CD8-positive, alpha-beta memory T cell (primary cell): ENCODE data around the gene CD47. TPM values are rescaled to one million over a fixed set of nuclear protein-coding genes. Genes with fewer than 3 reads are reported as not detected.

Experiments
- CTCF ChIA-PET: fragments of 350-600 bp; sonication (Branson Sonifier 250); formaldehyde crosslinking; loops from one replicate; lab custom pipeline; 2021; ENCODE audit warnings: antibody characterized with exemption; lab: Charles Lee
- POLR2A ChIA-PET: fragments of 350-600 bp; sonication (Branson Sonifier 250); formaldehyde crosslinking; loops from one replicate; lab custom pipeline; 2021; ENCODE audit warnings: antibody characterized with exemption; lab: Charles Lee
- DNase-seq, 5 donors: peaks; one replicate each; pipeline versions ENCODE4 v3.0.0 to v3.0.0-alpha.2; 2020 to 2022; ENCODE audit warnings: mixed read lengths in 1 of 5
- H3K27ac ChIP-seq: one replicate; pipeline ENCODE4 v1.7.0; 2013; ENCODE audit warnings: low read depth, mild to moderate bottlenecking, low read length, moderate library complexity
- H3K27me3 ChIP-seq: 2 replicates; pipeline ENCODE4 v1.7.0; 2013; ENCODE audit warnings: low read length, mild to moderate bottlenecking; ENCODE audit not compliant: insufficient read depth, poor library complexity, severe bottlenecking
- H3K36me3 ChIP-seq: 2 replicates; pipeline ENCODE4 v1.7.0; 2013; ENCODE audit warnings: mild to moderate bottlenecking, low read length, moderate library complexity; ENCODE audit not compliant: insufficient read depth
- H3K4me1 ChIP-seq: 2 replicates; pipeline ENCODE4 v1.7.0; 2013; ENCODE audit warnings: mild to moderate bottlenecking, low read length, moderate library complexity; ENCODE audit not compliant: insufficient read depth
- H3K4me3 ChIP-seq: 2 replicates; pipeline ENCODE4 v1.7.0; 2013; ENCODE audit warnings: mild to moderate bottlenecking, low read length
- H3K9me3 ChIP-seq: 2 replicates; pipeline ENCODE4 v1.7.0; 2013; ENCODE audit warnings: mild to moderate bottlenecking, low read length
- H3K27ac Mint-ChIP-seq, 8 donors: one replicate each; pipeline ENCODE4 v1.8.0; 2020 to 2021; ENCODE audit warnings: mixed read lengths in 8 of 8, mild to moderate bottlenecking in 6 of 8, inconsistent platforms in 3 of 8, moderate library complexity in 3 of 8
- H3K27me3 Mint-ChIP-seq, 2 donors: one replicate each; pipeline ENCODE4 v1.8.0; 2020 to 2021; ENCODE audit warnings: mixed read lengths in 2 of 2, mild to moderate bottlenecking in 1 of 2, moderate library complexity in 1 of 2
- H3K36me3 Mint-ChIP-seq, 3 donors: one replicate each; pipeline ENCODE4 v1.8.0; 2020 to 2021; ENCODE audit warnings: mixed read lengths in 3 of 3, inconsistent platforms in 1 of 3, mild to moderate bottlenecking in 1 of 3
- H3K4me1 Mint-ChIP-seq, 3 donors: one replicate each; pipeline ENCODE4 v1.8.0; 2020 to 2021; ENCODE audit warnings: mixed read lengths in 3 of 3, inconsistent platforms in 1 of 3, mild to moderate bottlenecking in 1 of 3
- H3K4me3 Mint-ChIP-seq, 7 donors: one replicate each; pipeline ENCODE4 v1.8.0; 2020 to 2021; ENCODE audit warnings: mixed read lengths in 7 of 7, mild to moderate bottlenecking in 6 of 7, moderate library complexity in 4 of 7, inconsistent platforms in 2 of 7
- H3K9me3 Mint-ChIP-seq, 5 donors: one replicate each; pipeline ENCODE4 v1.8.0; 2020 to 2022; ENCODE audit warnings: mixed read lengths in 5 of 5, mild to moderate bottlenecking in 3 of 5, moderate library complexity in 2 of 5, inconsistent platforms in 1 of 5
- polyA plus RNA-seq: library from polyadenylated mRNA; unstranded; fragments of 300-500 nt; fragmentation: Illumina TruSeq; gene quantifications from one replicate; pipeline ENCODE4 v1.2.3, GENCODE V29; 2021
- total RNA-seq, 2 experiments: library from RNA; stranded (reverse); gene quantifications; one replicate each; pipeline ENCODE4 v1.2.3, GENCODE V29; 2021

CD47 gene
- total and polyA plus RNA-seq, 3 experiments from 2014 or later = 126 to 232 (median 131) TPM

DNA sequence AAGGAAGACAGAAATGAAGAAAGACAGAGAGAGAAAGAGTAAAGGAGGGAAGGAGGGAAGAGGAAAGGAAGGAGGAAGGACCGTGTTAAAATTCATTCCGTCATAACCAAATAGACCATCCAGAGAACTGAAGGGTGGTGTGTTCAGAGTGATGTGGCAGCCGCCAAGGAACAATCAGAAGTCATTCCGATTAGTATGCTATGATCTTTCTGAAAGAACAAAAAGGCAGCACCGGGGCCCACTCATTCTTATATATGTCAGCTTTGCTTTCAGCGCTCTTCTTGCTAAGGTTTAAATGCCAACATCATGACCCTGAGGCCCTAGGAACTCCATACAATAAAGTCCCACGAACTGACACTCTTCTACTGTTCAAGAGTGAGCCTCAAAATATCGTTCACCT is 78.5 kb downstream of the CD47 start:
- no peaks in the 10 kb centered on the region for H3K4me1 Mint-ChIP-seq
- no peak for DNase-seq
- Histone ChIP-seq H3K36me3 (no peaks in the 10 kb centered on the region), H3K27ac (no peak overlapping the region), H3K4me1 (no peaks in the 10 kb centered on the region), H3K9me3 (no peaks in the 10 kb centered on the region), H3K27me3 (no peaks in the 10 kb centered on the region), H3K4me3 (no peak overlapping the region)
- POLR2A ChIA-PET = no interaction called here
- H3K4me3 Mint-ChIP-seq = no peak overlapping the region
- H3K27me3 Mint-ChIP-seq = peaks cover 8 to 12% of the 10 kb centered on the region in 2 donors
- H3K27ac Mint-ChIP-seq = no peak overlapping the region
- CTCF ChIA-PET = no interaction called here
- no peaks in the 10 kb centered on the region for H3K9me3 Mint-ChIP-seq
- H3K36me3 Mint-ChIP-seq = peaks cover 0 to 25% (median 5%) of the 10 kb centered on the region in 3 donors

DNA sequence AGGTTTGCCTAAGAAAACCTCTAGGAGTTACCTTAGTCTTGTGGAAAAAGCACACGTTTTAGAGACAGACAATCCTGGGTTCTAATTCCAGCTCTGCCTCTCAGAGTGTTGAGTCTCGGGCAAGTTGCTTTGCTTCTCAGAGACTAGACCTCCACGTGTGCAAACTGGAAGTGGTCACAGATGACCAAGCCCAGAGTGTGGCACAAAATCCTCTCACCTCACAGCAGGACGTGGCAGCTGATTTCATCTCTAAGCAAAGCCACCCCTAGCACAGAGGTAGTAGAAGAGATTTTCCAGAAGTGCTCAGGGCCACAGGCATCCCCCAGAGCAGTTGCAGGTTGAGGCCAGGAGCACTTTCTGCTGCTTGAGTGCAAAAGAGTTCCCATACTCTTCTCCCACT is 79.2 kb downstream of the CD47 start:
- no peaks in the 10 kb centered on the region for H3K36me3 ChIP-seq
- Mint-ChIP-seq H3K27me3 (peaks cover 8 to 13% of the 10 kb centered on the region in 2 donors), H3K4me1 (no peaks in the 10 kb centered on the region), H3K27ac (no peak overlapping the region), H3K36me3 (peaks cover 0 to 22% (median 2%) of the 10 kb centered on the region in 3 donors), H3K4me3 (no peak overlapping the region), H3K9me3 (no peaks in the 10 kb centered on the region)
- no peaks in the 10 kb centered on the region for H3K4me1 ChIP-seq
- CTCF ChIA-PET = no interaction called here
- H3K27ac ChIP-seq = no peak overlapping the region
- H3K27me3 ChIP-seq = no peaks in the 10 kb centered on the region
- no peak overlapping the region for H3K4me3 ChIP-seq
- no peaks in the 10 kb centered on the region for H3K9me3 ChIP-seq
- DNase-seq = no peak
- POLR2A ChIA-PET = no interaction called here

DNA sequence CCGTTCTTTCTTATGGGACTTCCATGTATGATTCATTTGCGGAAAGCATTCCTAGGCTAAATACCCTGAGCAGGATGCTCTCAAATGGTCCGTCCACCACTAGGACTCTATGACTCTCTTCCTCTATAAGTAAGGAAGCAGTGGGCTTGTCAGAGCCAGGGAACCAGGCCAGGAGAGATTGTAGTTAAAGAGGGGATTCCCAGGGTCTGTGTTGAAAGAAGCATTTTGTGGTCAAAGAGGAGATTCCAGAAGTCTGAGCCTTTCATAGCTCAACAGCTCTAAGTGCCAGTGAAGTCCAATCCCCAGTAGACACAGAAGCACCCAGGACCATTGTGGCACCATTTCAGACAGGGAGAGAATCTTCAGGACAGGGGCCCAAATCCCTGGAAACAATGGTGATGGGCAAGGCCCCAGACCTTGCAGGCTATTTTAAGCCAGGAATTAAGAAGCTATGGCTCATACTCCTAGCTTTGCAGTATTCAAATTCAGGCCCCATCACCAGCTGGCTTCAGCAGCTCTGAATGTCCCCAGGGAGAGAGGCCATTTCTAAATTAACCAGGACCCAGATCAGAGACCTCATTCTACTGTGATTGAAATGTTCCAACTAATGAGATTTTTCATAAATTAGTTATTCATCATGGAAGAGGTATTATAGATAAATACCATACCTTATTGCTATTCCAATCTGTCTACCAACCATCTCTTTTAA is 81.7 kb downstream of the CD47 start:
- H3K36me3 ChIP-seq = no peaks in the 10 kb centered on the region
- Mint-ChIP-seq H3K9me3 (no peaks in the 10 kb centered on the region), H3K36me3 (peaks cover 0 to 14% (median 1%) of the 10 kb centered on the region in 3 donors), H3K4me1 (peaks cover 0 to 2% (median 0%) of the 10 kb centered on the region in 3 donors), H3K4me3 (no peak overlapping the region), H3K27me3 (peaks cover 7 to 8% of the 10 kb centered on the region in 2 donors), H3K27ac (no peak overlapping the region)
- no peaks in the 10 kb centered on the region for H3K4me1 ChIP-seq
- no peaks in the 10 kb centered on the region for H3K27me3 ChIP-seq
- no peak overlapping the region for H3K27ac ChIP-seq
- DNase-seq = no peak
- POLR2A ChIA-PET = no interaction called here
- CTCF ChIA-PET = no interaction called here
- H3K9me3 ChIP-seq = no peaks in the 10 kb centered on the region
- H3K4me3 ChIP-seq = no peak overlapping the region

DNA sequence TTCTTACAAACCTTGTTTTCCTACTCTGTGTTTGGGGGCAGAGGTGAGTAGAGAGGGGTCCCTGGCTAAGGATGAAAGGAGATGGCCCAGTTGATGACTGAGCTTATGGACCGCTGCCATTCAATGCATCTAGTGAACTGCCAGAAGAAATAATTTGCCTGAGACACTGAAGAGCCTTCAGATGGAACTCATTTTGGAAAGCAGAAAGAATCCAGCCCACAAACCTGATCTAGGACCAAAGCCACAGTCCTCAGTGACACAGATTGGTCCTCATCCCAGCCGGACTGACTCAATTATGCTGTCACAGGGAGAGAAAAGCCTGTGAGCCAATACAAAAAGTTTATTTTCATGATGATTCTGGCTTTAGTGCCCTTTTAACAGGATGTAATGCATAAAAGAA is 82.7 kb downstream of the CD47 start:
- H3K4me3 Mint-ChIP-seq = no peak overlapping the region

DNA sequence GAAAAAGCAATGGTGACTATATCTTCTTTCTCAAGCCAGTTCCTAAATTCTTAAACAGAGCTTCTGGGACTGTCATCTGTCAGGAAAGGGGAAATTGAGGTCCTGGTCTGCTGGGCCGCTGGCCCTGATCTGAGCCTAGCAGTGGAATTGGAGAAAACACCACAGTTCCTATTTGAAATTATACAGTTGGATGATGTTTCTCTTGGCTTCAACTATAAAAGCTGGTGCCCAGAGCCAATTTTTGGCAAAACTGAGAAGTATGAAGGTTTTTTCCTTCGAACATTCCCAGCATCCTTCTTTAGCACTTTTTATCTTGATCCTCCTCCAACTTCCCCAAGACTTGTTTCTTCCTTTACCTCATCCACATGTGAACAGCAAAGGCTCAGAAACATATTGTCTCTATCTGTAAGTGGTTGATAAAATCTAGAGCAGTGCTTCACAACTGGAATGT is 83.9 kb downstream of the CD47 start:
- CTCF ChIA-PET = no interaction called here
- Mint-ChIP-seq H3K27me3 (peaks cover 1 to 7% of the 10 kb centered on the region in 2 donors), H3K4me1 (peaks cover 0 to 2% (median under 1%) of the 10 kb centered on the region in 3 donors)

More for the DNA sequence above, 82.7 kb downstream of the CD47 start:
- Histone ChIP-seq H3K36me3 (no peaks in the 10 kb centered on the region), H3K27ac (no peak overlapping the region), H3K4me3 (no peak overlapping the region), H3K27me3 (no peaks in the 10 kb centered on the region), H3K9me3 (no peaks in the 10 kb centered on the region), H3K4me1 (no peaks in the 10 kb centered on the region)
- no peak for DNase-seq
- Mint-ChIP-seq H3K27me3 (peaks cover 5 to 7% of the 10 kb centered on the region in 2 donors), H3K4me1 (peaks cover 0 to 2% (median 0%) of the 10 kb centered on the region in 3 donors), H3K27ac (no peak overlapping the region), H3K36me3 (peaks cover 0 to 6% (median 1%) of the 10 kb centered on the region in 3 donors), H3K9me3 (no peaks in the 10 kb centered on the region)
- CTCF ChIA-PET = no interaction called here
- POLR2A ChIA-PET = no interaction called here

DNA sequence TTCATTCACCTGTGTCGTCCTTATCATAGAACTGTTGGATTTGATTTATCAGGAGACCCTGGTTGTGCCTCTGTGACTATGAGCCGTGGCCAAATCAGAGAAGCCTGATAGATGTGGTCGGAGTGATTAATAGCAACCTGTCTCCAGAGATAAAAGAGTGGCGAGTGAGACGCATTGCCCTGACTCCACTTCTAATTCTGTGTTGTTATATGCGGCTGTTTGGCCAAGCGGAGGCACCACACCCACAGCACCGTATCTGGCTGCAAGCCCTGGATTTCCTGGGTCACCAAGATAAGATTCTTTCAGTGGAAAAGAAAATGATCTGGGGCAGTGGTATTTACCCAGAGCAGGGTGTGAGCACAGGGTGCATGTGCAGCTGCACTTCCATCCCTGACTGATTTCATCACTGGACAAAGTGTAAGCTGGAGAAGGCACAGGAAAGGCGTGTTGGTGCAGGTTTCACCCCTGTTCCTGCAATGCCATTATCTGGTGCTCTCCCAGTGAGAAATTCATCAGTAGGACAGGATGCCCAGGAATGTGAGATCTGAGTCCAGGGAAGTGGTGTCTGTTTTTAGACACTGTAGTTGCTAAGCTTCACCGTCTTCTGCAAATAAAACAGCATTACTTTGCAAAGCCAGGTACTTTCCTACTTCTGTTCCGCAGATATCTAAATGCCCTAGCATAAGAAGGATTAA is 84.6 kb downstream of the CD47 start:
- Mint-ChIP-seq H3K36me3 (peaks cover 0 to 3% (median 0%) of the 10 kb centered on the region in 3 donors), H3K4me1 (peaks cover 0 to 3% (median 2%) of the 10 kb centered on the region in 3 donors), H3K9me3 (no peaks in the 10 kb centered on the region), H3K4me3 (no peak overlapping the region), H3K27me3 (peaks cover 1 to 7% of the 10 kb centered on the region in 2 donors), H3K27ac (no peak overlapping the region)
- H3K36me3 ChIP-seq = no peaks in the 10 kb centered on the region
- DNase-seq = no peak
- H3K4me1 ChIP-seq = no peaks in the 10 kb centered on the region
- ChIA-PET POLR2A (no interaction called here), CTCF (no interaction called here)
- no peak overlapping the region for H3K27ac ChIP-seq
- H3K9me3 ChIP-seq = no peaks in the 10 kb centered on the region
- no peak overlapping the region for H3K4me3 ChIP-seq
- no peaks in the 10 kb centered on the region for H3K27me3 ChIP-seq

More for the DNA sequence above, 83.9 kb downstream of the CD47 start:
- no peak overlapping the region for H3K27ac ChIP-seq
- no peaks in the 10 kb centered on the region for H3K9me3 ChIP-seq
- Mint-ChIP-seq H3K36me3 (peaks cover 0 to 3% (median under 1%) of the 10 kb centered on the region in 3 donors), H3K9me3 (no peaks in the 10 kb centered on the region), H3K27ac (no peak overlapping the region), H3K4me3 (no peak overlapping the region)
- H3K36me3 ChIP-seq = no peaks in the 10 kb centered on the region
- no peak for DNase-seq
- POLR2A ChIA-PET = no interaction called here
- H3K4me3 ChIP-seq = no peak overlapping the region
- no peaks in the 10 kb centered on the region for H3K4me1 ChIP-seq
- H3K27me3 ChIP-seq = no peaks in the 10 kb centered on the region

DNA sequence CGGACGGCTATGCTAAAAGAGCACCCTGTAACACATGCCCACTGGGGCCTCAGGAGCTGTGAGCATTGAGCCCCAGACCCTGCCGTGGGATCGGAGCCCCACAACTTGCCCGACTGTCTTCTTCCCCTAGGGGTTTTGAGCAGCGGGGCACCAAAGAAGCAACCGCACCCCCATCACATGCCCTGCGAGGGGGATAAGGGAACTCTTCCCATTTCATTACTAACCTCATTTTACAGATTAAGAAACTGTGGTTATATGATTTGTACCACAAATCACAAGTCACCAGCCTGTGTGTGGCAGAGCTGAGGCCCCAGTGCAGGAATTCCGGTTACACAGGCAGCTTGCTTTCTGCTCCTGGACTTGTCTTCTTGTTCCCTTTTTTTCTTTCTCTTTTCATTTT is 86.2 kb downstream of the CD47 start:
- no peak for DNase-seq
- peak overlapping the region in 1 of 8 donors; percentile 30 for H3K27ac Mint-ChIP-seq
- ChIA-PET POLR2A (no interaction called here), CTCF (no interaction called here)
- Histone ChIP-seq H3K9me3 (no peaks in the 10 kb centered on the region), H3K4me1 (no peaks in the 10 kb centered on the region), H3K27me3 (no peaks in the 10 kb centered on the region), H3K4me3 (no peak overlapping the region), H3K36me3 (no peaks in the 10 kb centered on the region), H3K27ac (no peak overlapping the region)
- H3K4me1 Mint-ChIP-seq = peaks cover 0 to 3% (median 2%) of the 10 kb centered on the region in 3 donors
- H3K27me3 Mint-ChIP-seq = peaks cover 1 to 7% of the 10 kb centered on the region in 2 donors
- peaks cover 0 to 3% (median 0%) of the 10 kb centered on the region in 5 donors for H3K9me3 Mint-ChIP-seq
- no peak overlapping the region for H3K4me3 Mint-ChIP-seq
- peaks cover 0 to 3% (median 0%) of the 10 kb centered on the region in 3 donors for H3K36me3 Mint-ChIP-seq

DNA sequence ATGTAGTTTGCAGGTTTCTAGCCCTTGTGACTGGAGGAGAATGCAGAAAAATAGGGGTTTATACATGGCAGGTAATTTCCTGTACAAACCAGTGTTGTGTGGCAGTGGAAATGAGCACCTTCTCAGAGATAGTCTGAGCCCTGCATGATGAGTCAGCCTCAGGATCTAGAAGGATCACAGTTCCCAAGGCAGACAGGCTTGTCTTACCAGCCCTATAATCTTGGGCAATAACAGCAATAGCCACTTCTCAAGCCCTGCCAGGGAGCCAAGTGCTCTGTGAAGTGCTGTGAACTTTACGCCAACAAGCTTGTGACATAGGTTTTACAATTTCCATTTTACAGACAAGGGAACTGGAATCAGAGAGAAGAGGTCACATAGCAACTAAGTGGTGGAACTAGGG is 89.4 kb downstream of the CD47 start:
- Mint-ChIP-seq H3K9me3 (peaks cover 0 to 3% (median 0%) of the 10 kb centered on the region in 5 donors), H3K27ac (no peak overlapping the region), H3K36me3 (no peaks in the 10 kb centered on the region), H3K27me3 (peaks cover 0 to under 1% of the 10 kb centered on the region in 2 donors), H3K4me3 (no peak overlapping the region), H3K4me1 (peaks cover 0 to 3% (median 2%) of the 10 kb centered on the region in 3 donors)
- ChIA-PET POLR2A (no interaction called here), CTCF (interaction anchor here (1.9 kb wide), 1 partner anchor 74 kb away, joined by 5 read pairs; no protein-coding TSS in a partner anchor)
- no peaks in the 10 kb centered on the region for H3K9me3 ChIP-seq
- no peaks in the 10 kb centered on the region for H3K4me1 ChIP-seq
- no peak for DNase-seq
- H3K27me3 ChIP-seq = no peaks in the 10 kb centered on the region
- H3K27ac ChIP-seq = no peak overlapping the region
- H3K36me3 ChIP-seq = no peaks in the 10 kb centered on the region
- H3K4me3 ChIP-seq = no peak overlapping the region
